H1 (cell line): Measurements from ENCODE around the gene RPS26.

Source experiments
- EP300 ChIP-seq, 2 experiments: IDR thresholded peaks; 1 replicate in 1 of 2; 2 replicates in 1 of 2; pipeline ENCODE4 v1.6.1; 2011 to 2012; ENCODE audit warnings: low read depth in 2 of 2, low read length in 2 of 2, mild to moderate bottlenecking in 2 of 2, borderline replicate concordance in 1 of 2, inconsistent platforms in 1 of 2, moderate library complexity in 1 of 2
- TEAD4 ChIP-seq: IDR thresholded peaks from 2 replicates; pipeline ENCODE4 v1.6.1; 2012; ENCODE audit warnings: low read depth, low read length, inconsistent platforms, mixed read lengths
- ZNF274 ChIP-seq: IDR thresholded peaks from 2 replicates; pipeline ENCODE4 v1.7.0; 2012; ENCODE audit warnings: low read length, borderline replicate concordance; ENCODE audit errors: extremely low read depth
- TF ChIP-seq, protein P1 (sequence below), 3 experiments: IDR thresholded peaks; 1 replicate in 2 of 3; 2 replicates in 1 of 3; pipeline versions ENCODE4 v1.5.1 to v1.6.1; 2011; ENCODE audit warnings: low read length in 3 of 3, mild to moderate bottlenecking in 3 of 3, inconsistent platforms in 2 of 3, low read depth in 1 of 3, moderate library complexity in 1 of 3; ENCODE audit not compliant: insufficient read depth in 1 of 3; ENCODE audit errors: control extremely low read depth in 1 of 3

- TF ChIP-seq, protein P1, sequence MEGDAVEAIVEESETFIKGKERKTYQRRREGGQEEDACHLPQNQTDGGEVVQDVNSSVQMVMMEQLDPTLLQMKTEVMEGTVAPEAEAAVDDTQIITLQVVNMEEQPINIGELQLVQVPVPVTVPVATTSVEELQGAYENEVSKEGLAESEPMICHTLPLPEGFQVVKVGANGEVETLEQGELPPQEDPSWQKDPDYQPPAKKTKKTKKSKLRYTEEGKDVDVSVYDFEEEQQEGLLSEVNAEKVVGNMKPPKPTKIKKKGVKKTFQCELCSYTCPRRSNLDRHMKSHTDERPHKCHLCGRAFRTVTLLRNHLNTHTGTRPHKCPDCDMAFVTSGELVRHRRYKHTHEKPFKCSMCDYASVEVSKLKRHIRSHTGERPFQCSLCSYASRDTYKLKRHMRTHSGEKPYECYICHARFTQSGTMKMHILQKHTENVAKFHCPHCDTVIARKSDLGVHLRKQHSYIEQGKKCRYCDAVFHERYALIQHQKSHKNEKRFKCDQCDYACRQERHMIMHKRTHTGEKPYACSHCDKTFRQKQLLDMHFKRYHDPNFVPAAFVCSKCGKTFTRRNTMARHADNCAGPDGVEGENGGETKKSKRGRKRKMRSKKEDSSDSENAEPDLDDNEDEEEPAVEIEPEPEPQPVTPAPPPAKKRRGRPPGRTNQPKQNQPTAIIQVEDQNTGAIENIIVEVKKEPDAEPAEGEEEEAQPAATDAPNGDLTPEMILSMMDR (IDR thresholded peaks at IDR 0.05; ENCODE audit: control extremely low read depth in 1 of 3, insufficient read depth in 1 of 3, low read depth in 1 of 3, low read length in 3 of 3): no peak
- TF ChIP-seq ZNF274 (no peak), EP300 (IDR thresholded peaks at IDR 0.05; ENCODE audit: borderline replicate concordance in 1 of 2, low read depth in 2 of 2, low read length in 2 of 2) (no peak), TEAD4 (no peak)
Measured at GRCh38 chr12:56020423-56021184, 21.1 kb upstream of the RPS26 start, which contains the start of gene IKZF4.
